ENCODE measurements around the gene KLHL7. TPM values are rescaled to one million over a fixed set of nuclear protein-coding genes. Genes with fewer than 3 reads are reported as not detected.

KLHL7 gene
- total RNA-seq, 1 experiment from 2014 or later: 33.8 TPM

DNA sequence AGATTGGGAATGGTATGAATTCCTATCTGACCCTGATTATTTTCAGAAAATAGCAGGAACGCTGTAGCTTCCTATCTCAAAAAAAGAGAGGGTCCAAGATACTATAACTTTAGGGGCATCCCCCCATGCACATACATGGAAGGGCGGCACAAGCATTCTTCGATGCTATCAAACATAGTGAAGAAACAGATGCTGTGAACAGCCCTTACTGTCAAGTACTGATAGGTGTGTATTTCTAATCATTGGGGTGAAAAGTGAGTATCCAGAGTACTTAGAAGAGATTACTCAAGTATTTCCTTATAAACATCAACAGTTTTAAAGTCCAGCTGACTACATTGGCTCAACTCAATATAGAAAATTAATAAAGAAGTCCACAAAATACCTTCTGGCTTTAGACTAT, 59.3 kb downstream of the KLHL7 start:
- intact Hi-C loops (cut with micrococcal nuclease; ENCODE audit: unreplicated experiment): no loop called here
- Histone ChIP-seq H3K27ac (ENCODE audit: low read length) (no peak overlapping the region), H3K36me3 (ENCODE audit: control insufficient read depth, insufficient read depth, low read length) (no peaks in the 10 kb centered on the region), H3K27me3 (ENCODE audit: control insufficient read depth, insufficient read depth, low read length) (no peaks in the 10 kb centered on the region), H3K4me1 (ENCODE audit: control insufficient read depth, insufficient read depth, low read length) (no peaks in the 10 kb centered on the region), H3K4me3 (ENCODE audit: low read depth in 2 of 2, low read length in 2 of 2) (no peak overlapping the region), H3K9me3 (ENCODE audit: control insufficient read depth, insufficient read depth, low read depth, low read length) (no peaks in the 10 kb centered on the region)
- BruUV-seq (replicated peaks): no TSS peak
- DNase-seq (ENCODE audit: low read depth, low spot score): no peak
- no peak for ATAC-seq
- in situ Hi-C loops (cut with HindIII; ENCODE audit: low pct_unique_long_range_greater_than_20kb, low sequenced_read_pairs): no loop called here
- POLR2A ChIA-PET: no interaction called here
- TF ChIP-seq POLR2AphosphoS5 (IDR thresholded peaks at IDR 0.05; ENCODE audit: low read depth, low read length): no peak
- no peak for TF ChIP-seq TCF7L2 (IDR thresholded peaks at IDR 0.05; ENCODE audit: low read depth, low read length)
- TF ChIP-seq, protein P1, sequence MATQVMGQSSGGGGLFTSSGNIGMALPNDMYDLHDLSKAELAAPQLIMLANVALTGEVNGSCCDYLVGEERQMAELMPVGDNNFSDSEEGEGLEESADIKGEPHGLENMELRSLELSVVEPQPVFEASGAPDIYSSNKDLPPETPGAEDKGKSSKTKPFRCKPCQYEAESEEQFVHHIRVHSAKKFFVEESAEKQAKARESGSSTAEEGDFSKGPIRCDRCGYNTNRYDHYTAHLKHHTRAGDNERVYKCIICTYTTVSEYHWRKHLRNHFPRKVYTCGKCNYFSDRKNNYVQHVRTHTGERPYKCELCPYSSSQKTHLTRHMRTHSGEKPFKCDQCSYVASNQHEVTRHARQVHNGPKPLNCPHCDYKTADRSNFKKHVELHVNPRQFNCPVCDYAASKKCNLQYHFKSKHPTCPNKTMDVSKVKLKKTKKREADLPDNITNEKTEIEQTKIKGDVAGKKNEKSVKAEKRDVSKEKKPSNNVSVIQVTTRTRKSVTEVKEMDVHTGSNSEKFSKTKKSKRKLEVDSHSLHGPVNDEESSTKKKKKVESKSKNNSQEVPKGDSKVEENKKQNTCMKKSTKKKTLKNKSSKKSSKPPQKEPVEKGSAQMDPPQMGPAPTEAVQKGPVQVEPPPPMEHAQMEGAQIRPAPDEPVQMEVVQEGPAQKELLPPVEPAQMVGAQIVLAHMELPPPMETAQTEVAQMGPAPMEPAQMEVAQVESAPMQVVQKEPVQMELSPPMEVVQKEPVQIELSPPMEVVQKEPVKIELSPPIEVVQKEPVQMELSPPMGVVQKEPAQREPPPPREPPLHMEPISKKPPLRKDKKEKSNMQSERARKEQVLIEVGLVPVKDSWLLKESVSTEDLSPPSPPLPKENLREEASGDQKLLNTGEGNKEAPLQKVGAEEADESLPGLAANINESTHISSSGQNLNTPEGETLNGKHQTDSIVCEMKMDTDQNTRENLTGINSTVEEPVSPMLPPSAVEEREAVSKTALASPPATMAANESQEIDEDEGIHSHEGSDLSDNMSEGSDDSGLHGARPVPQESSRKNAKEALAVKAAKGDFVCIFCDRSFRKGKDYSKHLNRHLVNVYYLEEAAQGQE (IDR thresholded peaks at IDR 0.05; ENCODE audit: insufficient read depth in 1 of 2, low read depth in 2 of 2, low read length in 1 of 2): no peak
- TF ChIP-seq, protein P2, sequence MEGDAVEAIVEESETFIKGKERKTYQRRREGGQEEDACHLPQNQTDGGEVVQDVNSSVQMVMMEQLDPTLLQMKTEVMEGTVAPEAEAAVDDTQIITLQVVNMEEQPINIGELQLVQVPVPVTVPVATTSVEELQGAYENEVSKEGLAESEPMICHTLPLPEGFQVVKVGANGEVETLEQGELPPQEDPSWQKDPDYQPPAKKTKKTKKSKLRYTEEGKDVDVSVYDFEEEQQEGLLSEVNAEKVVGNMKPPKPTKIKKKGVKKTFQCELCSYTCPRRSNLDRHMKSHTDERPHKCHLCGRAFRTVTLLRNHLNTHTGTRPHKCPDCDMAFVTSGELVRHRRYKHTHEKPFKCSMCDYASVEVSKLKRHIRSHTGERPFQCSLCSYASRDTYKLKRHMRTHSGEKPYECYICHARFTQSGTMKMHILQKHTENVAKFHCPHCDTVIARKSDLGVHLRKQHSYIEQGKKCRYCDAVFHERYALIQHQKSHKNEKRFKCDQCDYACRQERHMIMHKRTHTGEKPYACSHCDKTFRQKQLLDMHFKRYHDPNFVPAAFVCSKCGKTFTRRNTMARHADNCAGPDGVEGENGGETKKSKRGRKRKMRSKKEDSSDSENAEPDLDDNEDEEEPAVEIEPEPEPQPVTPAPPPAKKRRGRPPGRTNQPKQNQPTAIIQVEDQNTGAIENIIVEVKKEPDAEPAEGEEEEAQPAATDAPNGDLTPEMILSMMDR (IDR thresholded peaks at IDR 0.05): no peak
- TF ChIP-seq SIN3A (IDR thresholded peaks at IDR 0.05; ENCODE audit: borderline replicate concordance, insufficient read depth, low read depth, low read length): no peak
- CTCF ChIA-PET: no interaction called here

DNA sequence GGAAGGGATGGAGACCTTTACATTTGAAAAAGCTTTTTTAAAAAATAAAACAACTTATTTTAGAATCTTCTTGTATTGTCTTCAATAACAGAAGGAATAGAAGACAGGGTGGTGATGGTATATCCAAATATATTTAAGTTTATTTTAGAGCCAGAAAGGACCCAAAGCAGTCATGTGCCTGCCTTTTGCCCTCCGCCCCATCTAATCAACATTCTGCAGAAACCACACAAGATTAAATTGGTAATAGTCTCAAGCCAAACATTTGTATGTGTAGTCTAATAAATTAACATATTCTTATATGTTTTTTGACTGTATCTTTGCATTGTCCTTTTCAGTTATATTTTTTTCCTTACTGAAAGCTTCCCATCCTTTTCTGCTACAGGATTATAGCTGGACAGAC, 59.7 kb downstream of the KLHL7 start:
- no TSS peak for BruUV-seq (replicated peaks)
- CTCF ChIA-PET: no interaction called here

DNA sequence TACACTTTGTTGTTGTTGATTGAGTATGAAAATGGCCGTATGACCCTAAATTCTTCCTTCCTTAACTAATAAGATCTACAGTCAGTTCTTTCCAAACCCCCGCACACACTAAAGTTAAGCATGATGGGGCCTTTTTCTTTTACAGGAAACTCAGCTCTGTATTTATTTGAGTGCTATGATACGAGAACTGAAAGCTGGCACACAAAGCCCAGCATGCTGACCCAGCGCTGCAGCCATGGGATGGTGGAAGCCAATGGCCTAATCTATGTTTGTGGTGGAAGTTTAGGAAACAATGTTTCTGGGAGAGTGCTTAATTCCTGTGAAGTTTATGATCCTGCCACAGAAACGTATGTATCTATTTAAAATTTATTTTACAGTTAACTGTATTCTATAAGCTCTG, 62.1 kb downstream of the KLHL7 start:
- Histone ChIP-seq H3K9me3 (ENCODE audit: control insufficient read depth, insufficient read depth, low read depth, low read length) (no peaks in the 10 kb centered on the region), H3K36me3 (ENCODE audit: control insufficient read depth, insufficient read depth, low read length) (no peaks in the 10 kb centered on the region), H3K27ac (ENCODE audit: low read length) (no peak overlapping the region), H3K4me1 (ENCODE audit: control insufficient read depth, insufficient read depth, low read length) (no peaks in the 10 kb centered on the region), H3K4me3 (ENCODE audit: low read depth in 2 of 2, low read length in 2 of 2) (no peak overlapping the region), H3K27me3 (ENCODE audit: control insufficient read depth, insufficient read depth, low read length) (no peaks in the 10 kb centered on the region)
- in situ Hi-C loops (cut with HindIII; ENCODE audit: low pct_unique_long_range_greater_than_20kb, low sequenced_read_pairs) (no loop called here), intact Hi-C loops (cut with micrococcal nuclease; ENCODE audit: unreplicated experiment) (no loop called here)
- DNase-seq (ENCODE audit: low read depth, low spot score) (no peak), ATAC-seq (no peak)
- no peak for TF ChIP-seq POLR2AphosphoS5 (IDR thresholded peaks at IDR 0.05; ENCODE audit: low read depth, low read length)
- no peak for TF ChIP-seq SIN3A (IDR thresholded peaks at IDR 0.05; ENCODE audit: borderline replicate concordance, insufficient read depth, low read depth, low read length)
- TF ChIP-seq, protein P2 (IDR thresholded peaks at IDR 0.05): no peak
- TF ChIP-seq TCF7L2 (IDR thresholded peaks at IDR 0.05; ENCODE audit: low read depth, low read length): no peak
- TF ChIP-seq, protein P1 (IDR thresholded peaks at IDR 0.05; ENCODE audit: insufficient read depth in 1 of 2, low read depth in 2 of 2, low read length in 1 of 2): no peak
- POLR2A ChIA-PET: interaction anchor here (0.6 kb wide), 1 partner anchor 62 kb away, joined by 3 read pairs; the partner anchor contains the start of gene KLHL7
- CTCF ChIA-PET: interaction anchor here (0.6 kb wide), 1 partner anchor 43 kb away, joined by 7 read pairs; no protein-coding TSS in a partner anchor
- no TSS peak for BruUV-seq (replicated peaks)

More for the DNA sequence above, 59.7 kb downstream of the KLHL7 start:
- no peak overlapping the region for H3K27ac ChIP-seq (ENCODE audit: low read length)
- no peaks in the 10 kb centered on the region for H3K9me3 ChIP-seq (ENCODE audit: control insufficient read depth, insufficient read depth, low read depth, low read length)
- H3K36me3 ChIP-seq (ENCODE audit: control insufficient read depth, insufficient read depth, low read length): no peaks in the 10 kb centered on the region
- DNase-seq (ENCODE audit: low read depth, low spot score) (no peak), ATAC-seq (no peak)
- no peaks in the 10 kb centered on the region for H3K27me3 ChIP-seq (ENCODE audit: control insufficient read depth, insufficient read depth, low read length)
- no peaks in the 10 kb centered on the region for H3K4me1 ChIP-seq (ENCODE audit: control insufficient read depth, insufficient read depth, low read length)
- intact Hi-C loops (cut with micrococcal nuclease; ENCODE audit: unreplicated experiment): no loop called here
- no peak for TF ChIP-seq TCF7L2 (IDR thresholded peaks at IDR 0.05; ENCODE audit: low read depth, low read length)
- POLR2A ChIA-PET: no interaction called here
- no peak overlapping the region for H3K4me3 ChIP-seq (ENCODE audit: low read depth in 2 of 2, low read length in 2 of 2)
- in situ Hi-C loops (cut with HindIII; ENCODE audit: low pct_unique_long_range_greater_than_20kb, low sequenced_read_pairs): no loop called here
